GM19240 (cell line): Measurements from ENCODE around the gene U2AF1.
"Not testable (repeated sequence)": the region's sequence is repeated elsewhere in the genome, so short reads cannot be mapped to it uniquely, and the experiment has no call there.

Experiments used
- DNase-seq: peaks from one replicate; pipeline ENCODE4 v3.0.0; 2011; ENCODE audit warnings: low spot score; ENCODE audit not compliant: insufficient read length

Gene U2AF1, protein sequence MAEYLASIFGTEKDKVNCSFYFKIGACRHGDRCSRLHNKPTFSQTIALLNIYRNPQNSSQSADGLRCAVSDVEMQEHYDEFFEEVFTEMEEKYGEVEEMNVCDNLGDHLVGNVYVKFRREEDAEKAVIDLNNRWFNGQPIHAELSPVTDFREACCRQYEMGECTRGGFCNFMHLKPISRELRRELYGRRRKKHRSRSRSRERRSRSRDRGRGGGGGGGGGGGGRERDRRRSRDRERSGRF

DNA sequence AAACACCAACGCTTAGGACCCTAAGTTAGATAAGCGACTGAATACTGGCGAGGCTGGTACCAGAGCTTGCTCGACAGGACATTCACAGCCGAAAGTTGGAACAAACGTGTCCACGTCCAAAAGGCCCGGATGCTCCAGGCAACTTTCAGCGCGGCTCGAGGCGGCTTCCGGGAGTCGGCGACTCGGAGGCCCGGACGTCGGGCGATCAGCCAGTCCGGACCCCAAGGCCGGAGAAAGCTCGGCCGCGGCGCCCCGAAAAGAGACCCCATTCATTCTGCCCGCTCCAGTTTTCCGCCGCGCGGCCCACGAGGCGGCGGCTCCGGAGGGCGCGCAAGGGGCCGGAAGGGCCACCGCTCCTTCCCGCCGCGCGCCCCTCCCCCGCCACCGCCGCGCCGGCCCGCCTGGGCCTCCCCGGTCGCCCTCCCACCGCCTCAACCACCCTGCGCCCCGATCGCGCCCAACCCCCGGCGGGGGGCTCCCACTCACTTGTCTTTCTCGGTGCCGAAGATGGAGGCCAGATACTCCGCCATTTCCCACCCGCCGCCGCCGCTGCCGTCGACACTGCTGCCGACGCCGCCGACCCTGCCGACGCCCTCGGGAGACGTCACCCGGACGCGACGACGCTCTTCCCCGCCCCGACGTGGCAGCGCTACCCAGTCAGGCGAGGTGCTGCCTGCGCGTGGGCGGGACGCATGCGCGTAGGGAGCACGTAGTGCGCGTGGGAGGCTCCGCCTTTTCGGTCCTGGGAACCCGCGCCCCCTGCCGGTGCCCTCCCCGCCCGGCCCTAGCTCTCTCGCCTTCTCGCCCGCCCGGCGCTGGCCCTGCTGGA, at the start of gene U2AF1:
Gene U2AF1, minus strand, starts transcription at position 606 of the 829 bp plus-strand sequence. Its CDS starts 76 bp downstream, at position 530.
- DNase-seq: not testable (repeated sequence)

DNA sequence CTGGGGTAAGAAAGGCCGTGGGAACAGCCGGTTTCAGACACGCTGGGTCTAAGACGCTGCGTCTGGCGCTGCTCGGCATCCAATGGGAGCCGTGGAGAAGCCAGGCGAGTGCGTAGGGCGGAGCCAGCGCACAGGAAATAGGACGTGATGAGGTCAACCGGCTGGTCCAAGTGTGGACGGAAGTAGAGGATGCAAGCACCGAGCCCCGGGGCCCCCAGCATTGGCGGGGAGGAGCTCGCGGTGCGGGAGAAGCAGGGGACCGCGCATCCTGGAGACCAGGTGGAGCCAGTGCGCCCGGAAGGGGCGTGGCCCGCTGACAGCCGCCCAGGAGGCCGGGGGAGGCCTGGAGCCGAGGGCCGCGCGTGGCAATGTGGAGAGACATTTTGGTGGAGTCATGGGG, 46.2 kb upstream of the U2AF1 start:
- DNase-seq: not testable (repeated sequence)

DNA sequence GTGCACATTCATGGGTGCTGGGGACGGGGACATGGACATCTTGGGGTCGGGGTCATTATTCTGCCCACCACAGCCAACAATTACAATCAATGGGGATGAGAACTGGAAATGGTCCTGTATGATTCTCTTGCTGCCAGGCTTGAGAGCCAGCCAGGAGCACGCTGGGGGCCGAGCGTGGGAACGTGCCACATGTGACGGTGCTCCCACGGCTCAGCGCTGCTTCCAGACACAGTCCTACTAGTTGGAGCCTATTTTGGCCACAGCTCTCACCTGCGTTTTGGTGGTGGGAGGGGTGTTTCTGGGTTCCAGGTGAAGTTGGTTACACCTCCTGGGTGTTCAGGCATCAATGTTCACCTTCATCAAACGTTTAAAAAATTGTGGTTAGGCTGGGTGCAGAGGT, 42.0 kb upstream of the U2AF1 start:
- DNase-seq: not testable (repeated sequence)

DNA sequence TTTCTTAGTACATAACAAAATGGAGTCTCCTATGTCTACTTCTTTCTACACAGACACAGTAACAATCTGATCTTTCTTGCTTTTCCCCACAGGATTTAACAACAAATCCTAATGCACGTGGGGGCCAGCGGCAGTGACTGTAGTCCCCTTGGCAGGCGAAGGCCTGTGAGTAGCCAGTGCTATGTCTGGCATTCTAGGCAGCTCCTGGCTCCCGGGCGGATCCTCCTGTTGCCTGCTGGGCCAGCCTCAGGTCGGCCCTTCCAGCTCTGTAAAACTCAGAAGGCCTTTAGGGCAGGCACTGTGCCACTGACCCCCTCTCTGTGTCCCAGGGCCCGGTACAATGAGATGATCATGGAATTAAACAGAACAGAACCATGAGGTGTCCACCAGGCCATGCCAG, 40.6 kb upstream of the U2AF1 start:
- DNase-seq: not testable (repeated sequence)

DNA sequence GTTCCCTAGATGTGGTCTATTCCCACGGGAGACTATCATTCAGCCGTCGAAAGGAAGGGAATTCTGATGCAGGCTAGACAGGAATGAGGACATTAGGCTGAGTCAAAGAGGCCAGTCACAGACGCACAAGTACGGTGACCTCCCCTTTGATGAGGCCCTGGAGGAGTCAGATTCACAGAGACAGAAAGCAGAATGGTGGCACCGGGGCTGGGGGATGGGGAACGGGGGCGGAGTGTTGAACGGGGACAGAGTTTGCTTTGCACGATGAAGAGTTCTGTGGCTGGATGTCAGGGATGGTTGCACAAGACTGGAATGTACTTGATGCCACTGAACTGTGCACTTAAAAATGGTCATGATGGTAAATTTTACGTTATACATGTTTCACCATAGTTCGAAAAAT, 39.3 kb upstream of the U2AF1 start:
- DNase-seq: not testable (repeated sequence)

DNA sequence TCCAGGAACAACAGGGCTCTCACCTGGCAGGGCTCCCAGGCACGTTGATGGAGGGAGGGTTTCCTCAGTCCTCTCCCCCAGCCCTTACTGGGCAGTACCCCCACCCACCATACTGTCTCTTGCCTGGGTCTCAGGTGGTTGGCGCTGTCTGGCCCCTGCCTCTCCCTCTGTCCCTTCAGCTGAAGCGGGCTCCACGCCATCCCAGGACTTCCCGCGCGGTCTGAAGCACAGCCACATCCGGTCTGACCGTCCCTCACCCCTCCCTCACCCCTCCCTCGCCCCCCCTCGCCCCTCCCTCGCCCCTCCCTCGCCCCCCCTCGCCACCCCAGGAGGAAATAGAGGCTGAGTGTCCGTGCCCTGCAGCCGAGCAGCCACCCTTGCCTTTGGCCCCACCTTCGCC, 34.0 kb upstream of the U2AF1 start:
- not testable (repeated sequence) for DNase-seq

DNA sequence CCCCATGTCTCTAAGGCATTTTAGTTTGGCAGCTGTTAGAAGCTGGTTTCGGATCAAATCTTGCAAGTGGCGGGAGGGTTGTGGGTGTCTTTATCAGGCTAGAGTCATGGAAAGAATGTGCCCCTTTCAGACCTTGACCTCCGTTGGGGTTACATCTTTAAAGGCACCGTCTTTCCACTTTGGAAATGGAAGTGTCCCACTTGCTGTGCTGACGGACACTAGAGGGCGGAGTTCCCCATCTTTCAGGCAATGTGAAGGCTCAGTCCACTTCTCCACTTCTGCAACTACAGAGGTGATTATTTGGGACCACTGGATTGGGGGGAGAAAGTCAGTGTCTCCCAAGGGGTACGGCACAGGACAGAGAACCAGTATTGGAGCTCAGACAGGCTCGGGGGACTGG, 31.6 kb upstream of the U2AF1 start:
- not testable (repeated sequence) for DNase-seq

DNA sequence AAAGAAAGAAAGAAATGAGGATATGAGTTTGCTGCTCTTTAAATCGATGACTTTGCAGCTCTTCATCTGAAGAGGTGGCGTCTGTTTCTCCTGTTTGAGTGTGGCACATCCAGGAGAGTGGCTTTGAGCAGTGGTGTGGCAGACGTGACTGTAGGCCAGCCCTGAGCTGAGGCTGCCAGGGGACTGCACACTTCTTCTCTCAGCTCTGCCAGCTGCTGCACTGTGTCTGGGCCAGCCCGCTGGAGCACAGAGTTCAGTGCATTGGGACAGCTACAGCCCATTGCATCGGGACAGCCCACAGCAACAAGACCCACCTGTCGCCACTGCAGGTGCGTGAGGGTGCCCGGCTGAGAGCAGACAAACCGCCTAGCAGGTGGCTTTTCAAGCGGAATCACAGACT, 27.1 kb upstream of the U2AF1 start:
- not testable (repeated sequence) for DNase-seq

DNA sequence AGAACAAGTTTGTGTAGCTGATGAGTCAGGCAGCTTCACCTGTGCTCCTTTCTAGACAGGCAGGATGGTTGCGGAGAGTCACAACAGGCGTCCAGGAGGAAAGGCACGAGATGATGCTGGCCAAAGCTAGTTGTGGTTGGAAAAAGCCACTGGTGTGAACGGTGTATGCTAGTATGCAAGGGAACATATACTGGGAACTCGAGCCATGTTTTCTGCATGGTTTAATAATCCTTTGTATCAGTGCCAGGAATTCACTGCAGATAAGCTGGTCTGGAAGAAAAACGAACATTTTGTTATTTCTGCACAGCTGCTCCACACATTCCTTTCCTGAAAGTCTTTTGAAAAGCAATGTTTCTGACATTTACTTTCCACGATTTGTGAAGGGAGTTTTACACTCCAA, 22.7 kb upstream of the U2AF1 start:
- DNase-seq: not testable (repeated sequence)

DNA sequence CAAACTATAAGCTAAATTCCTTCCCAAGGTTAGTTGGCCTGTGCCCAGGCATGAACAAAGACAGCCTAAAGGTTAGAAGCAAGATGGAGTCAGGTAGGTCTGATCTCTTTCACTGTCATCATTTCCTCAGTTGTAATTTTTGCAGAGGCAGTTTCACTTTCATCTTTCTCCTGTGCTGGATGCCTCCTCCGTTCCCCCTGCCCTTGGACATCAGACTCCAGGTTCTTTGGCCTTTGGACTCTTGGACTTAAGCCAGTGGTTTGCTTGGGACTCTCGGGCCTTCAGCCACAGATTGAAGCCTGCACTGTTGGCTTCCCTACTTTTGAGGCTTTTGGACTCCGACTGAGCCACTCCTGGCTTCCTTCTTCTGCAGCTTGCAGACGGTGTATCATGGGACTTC, 8.6 kb upstream of the U2AF1 start:
- DNase-seq: not testable (repeated sequence)

DNA sequence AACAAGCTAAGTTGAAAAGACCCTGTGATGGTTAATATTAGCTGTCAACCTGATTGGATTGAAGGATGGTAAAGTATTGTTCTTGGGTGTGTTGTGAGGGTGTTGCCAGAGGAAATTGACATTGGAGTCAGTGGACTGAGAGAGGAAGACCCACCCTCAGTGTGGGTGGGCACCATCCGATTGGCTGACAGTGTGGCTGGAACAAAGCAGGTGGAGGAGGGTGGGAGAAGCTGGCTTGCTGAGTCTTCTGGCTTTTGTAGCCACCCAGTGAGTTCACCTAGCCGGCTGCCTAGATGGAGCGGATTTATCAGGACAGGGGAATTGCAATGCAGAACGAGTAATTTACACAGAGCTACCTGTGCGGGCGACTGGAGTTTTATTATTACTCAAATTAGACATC, 7.1 kb upstream of the U2AF1 start:
- not testable (repeated sequence) for DNase-seq

DNA sequence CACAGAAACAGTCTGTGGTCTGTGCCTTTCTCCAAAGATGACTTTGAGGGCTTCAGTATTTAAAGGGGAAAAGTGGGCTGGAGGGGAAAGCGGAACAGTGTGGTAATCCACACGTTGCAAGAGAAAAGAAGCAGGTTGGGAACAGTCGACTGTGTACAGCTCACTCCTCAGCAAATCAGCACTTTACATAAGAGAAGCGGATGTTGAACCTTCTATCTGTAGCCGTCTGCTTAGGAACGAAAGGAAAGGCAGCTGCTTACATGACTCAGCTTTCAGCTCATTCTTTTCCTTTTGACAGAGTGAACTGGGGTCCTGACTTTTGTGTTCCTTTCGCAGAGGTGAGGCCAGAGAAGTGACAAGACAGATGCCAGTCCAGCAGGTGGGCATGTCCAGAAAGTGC, 1.6 kb upstream of the U2AF1 start:
- not testable (repeated sequence) for DNase-seq

DNA sequence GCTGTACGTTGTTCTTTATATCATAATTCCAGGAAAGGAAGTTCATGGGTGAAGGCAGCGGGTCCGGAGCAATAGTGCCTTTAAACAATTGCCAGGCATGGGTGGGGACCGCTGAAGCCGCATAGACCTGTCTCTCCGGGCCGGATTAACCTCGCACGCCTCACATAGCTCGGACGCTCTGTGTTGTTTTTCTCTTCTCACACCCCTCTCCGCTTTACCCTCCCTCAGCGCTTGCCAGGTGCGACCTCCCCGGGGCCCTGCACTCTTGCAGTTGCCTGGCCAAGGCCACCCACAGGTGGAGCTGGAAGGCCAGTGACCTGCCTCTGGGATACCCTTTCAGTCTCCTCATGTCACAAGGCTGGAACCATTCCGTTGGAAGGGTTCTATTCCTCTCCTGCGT, 807 bp upstream of the U2AF1 start:
- DNase-seq: not testable (repeated sequence)

DNA sequence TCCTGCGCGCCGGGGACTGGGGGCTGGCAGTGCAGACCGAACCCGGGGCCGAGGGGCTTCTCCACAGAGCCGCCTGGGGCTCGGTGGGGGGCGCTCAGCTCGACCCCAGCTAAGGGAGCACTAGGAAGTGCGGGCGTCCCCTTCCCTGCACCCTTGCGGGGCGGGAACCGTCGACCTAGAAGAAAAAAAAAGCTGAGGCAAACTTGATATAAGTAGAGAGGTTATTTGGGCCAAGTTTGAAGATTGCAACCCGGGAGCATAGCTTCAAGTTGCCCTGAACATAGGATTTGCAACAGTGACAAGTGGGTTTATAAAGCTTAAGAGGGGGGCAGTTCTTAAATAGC, 396 bp upstream of the U2AF1 start:
- not testable (repeated sequence) for DNase-seq

DNA sequence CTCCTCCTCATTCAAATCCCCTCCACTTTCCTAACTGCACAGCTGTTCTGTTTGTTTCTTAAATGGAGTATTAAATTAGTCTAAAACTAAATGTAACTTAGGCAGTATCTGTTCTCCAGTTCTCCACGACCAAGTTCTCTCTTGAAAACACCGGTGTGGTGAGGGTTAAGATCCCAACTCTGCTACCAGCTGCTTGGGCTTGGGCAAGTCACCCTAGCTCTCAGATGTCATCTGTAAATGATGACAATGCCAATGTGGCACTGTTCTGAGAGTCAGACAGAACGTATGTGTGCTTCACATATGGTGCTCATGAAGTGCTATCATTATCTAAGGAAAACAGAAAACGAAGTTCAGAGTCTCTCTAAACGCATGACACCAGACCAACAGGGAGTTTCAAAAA, 2.7 kb downstream of the U2AF1 start:
- DNase-seq: not testable (repeated sequence)

DNA sequence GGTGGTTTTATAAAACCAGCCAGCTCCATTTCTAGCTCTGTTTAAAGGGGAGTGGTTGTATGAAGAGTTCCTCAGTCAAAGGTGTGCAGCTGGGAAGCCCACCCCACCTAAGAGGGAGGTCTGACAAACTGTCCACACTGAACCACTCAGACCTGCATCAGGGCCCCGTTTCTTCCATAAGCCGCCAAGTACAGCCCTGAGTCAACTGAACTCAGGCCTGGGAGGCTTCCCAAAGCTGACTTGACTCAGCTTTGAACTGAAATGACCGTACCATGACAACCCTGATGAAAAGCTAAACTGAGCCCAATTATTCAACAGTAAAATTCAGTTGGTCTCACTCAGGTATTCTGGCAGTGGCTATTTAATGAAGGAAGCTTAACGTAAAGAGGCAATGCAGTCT, 5.1 kb downstream of the U2AF1 start:
- not testable (repeated sequence) for DNase-seq

DNA sequence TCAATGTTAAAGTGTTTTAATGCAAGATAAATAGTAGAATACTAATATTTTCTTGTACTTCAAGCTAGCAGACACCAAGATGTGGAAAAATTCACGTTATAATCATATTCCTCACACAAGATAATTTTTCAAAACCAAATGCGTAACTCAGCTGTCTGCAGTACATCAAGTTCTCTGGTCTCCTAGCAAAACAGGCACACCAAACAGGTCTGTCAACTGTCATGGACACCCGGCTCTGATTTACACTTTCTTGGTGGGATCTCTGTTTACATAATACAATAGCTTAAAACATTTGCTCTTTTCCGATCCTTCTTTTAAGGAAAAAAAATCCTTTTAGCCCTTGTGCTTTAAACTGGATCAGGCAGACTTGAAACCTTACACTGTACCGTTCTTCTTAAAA, 5.7 kb downstream of the U2AF1 start:
- DNase-seq: not testable (repeated sequence)

DNA sequence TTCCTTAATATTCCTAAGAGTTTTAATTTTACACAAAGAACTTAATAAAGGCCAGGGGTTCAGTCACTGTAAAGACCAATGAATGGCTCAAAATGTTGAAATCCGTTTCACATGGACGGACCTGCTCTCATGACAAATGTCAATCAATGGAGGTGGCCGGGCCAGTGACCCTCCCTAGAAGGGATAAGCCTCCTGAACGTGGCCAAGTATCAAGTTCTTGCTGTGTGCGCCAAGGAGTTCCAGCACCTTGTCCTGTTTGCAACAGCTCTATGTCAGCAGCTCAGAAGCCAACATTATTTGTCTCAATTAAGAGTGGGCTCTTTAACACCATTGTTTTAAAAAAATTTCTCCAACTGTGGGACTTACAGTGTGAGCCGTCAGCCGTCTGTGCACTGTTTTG, 6.4 kb downstream of the U2AF1 start:
- DNase-seq: not testable (repeated sequence)

DNA sequence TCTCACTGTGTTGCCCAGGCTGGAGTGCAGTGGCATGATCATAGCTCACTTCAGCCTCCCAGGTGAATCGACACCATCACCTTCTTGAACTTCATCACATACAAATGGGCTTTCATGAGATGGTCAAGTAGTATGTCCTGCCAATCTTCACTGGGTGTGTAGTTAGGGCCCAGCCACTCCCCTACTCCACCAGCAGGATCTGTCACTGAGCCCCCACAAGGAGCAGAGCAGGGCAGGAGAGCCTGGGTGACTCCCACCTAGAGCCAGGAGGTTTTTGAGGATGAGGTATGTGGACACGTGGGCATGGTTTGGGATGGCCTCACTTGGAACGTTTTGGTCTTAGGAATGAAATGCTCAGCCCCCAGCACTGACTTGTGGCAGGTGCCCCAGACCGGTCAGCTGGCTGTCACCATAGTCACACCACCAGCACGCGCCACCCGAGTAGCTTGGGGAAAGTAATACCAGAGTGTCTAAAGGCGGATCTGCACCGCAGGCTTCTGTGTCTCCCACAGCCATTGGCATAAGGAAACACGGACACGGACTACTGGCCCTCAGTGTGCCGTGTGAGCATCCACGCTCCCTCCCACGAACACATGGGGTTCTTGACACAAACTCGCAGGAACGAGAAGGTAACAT, 15.3 kb downstream of the U2AF1 start:
- not testable (repeated sequence) for DNase-seq

DNA sequence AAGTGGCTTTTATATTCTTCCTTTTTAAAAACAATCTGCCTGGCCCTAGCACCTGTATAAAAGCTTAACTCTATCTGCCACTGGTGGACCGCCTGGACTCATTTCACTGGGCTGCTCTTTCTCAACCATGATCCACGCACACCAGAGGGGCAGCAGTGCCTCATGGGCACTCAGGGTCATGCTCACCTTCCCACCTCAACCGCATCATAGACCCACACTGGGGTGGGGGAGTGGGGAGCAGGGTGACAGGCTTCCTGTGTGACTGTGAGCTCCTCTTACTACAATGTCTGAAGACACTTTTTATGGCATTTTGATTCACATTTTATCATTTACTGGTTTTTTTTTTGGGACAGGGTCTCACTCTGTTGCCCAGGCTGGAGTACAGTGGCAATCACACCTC, 16.4 kb downstream of the U2AF1 start:
- DNase-seq: not testable (repeated sequence)

DNA sequence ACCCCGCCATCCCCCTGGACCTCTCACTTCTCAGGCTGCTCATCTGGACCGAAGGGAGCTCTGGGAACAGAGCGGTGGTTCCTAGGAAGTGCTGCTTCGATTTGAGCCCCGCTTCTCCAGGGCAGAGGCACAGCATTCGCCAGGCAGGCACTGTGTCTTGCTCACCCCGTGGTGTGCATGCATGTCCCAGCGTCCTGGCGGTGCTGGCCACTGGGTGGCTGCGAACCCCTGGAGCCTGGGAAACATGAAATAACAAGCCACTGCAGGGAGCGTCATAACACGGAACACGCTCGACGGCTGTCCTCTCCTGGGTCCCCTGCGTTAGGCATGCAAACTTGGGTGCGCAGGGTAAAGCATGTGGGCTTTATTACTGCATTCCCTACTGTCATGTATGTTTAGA, 17.9 kb downstream of the U2AF1 start:
- not testable (repeated sequence) for DNase-seq

DNA sequence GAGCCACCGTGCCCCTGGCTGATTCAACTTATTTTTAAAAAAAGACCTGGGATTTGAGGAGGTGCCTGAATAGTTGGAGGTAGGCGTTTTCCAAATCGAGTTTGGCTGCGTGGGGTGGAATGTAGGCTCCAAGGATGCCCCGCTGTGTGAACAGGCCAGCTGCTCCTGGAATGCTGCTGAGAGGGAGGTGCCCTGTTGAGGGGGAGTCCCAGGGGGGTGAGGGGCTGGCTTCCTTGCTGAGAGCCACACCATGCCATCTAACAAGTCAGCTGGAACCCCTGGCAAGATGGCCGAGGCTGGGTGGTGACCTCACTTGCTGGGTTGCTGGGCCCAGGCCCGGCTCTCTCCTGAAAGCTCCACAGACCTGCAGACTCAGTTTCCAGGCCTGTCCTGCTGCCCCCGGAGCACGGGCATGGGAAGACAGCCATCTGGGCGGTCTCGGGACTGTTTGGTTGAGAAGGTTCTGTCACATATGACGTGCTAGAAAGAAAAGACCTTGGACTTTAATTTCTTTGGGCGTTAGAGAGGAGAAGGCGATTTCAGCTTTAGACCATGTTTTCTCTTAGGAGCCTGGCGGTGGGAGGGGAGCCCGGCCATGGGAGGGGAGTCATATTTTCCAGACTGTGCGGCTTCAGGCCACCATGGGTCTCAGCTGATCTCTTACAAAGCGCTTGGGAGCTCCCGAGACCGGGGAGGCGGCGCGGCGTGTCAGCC, 24.6 kb downstream of the U2AF1 start:
- DNase-seq: not testable (repeated sequence)
